ENCODE measurements around the gene CTTNBP2NL.
"Not testable (repeated sequence)": the region's sequence is repeated elsewhere in the genome, so short reads cannot be mapped to it uniquely, and the experiment has no call there.

CTTNBP2NL gene

GRCh38 chr1:112464501-112464900, 68.5 kb downstream of the CTTNBP2NL start:
- no peak for DNase-seq (ENCODE audit: low spot score)

GRCh38 chr1:112465122-112465521, 69.1 kb downstream of the CTTNBP2NL start:
- peak; percentile 69 for DNase-seq (ENCODE audit: low spot score)

GRCh38 chr1:112466078-112466660, 70.2 kb downstream of the CTTNBP2NL start:
- DNase-seq (ENCODE audit: low spot score): peak; percentile 95

GRCh38 chr1:112470324-112470723, 74.3 kb downstream of the CTTNBP2NL start:
- DNase-seq (ENCODE audit: low spot score): not testable (repeated sequence)

GRCh38 chr1:112470966-112471365, 75.0 kb downstream of the CTTNBP2NL start:
- no peak for DNase-seq (ENCODE audit: low spot score)

GRCh38 chr1:112472142-112472541, 76.1 kb downstream of the CTTNBP2NL start:
- no peak for DNase-seq (ENCODE audit: low spot score)

GRCh38 chr1:112477550-112477949, 81.5 kb downstream of the CTTNBP2NL start:
- no peak for DNase-seq (ENCODE audit: low spot score)

GRCh38 chr1:112478314-112478713, 82.3 kb downstream of the CTTNBP2NL start:
- DNase-seq (ENCODE audit: low spot score): no peak

GRCh38 chr1:112486063-112486462, 90.0 kb downstream of the CTTNBP2NL start:
- DNase-seq (ENCODE audit: low spot score): not testable (repeated sequence)

GRCh38 chr1:112487686-112488085, 91.7 kb downstream of the CTTNBP2NL start:
- not testable (repeated sequence) for DNase-seq (ENCODE audit: low spot score)

GRCh38 chr1:112488141-112488540, 92.1 kb downstream of the CTTNBP2NL start:
- no peak for DNase-seq (ENCODE audit: low spot score)

GRCh38 chr1:112492076-112492475, 96.1 kb downstream of the CTTNBP2NL start:
- DNase-seq (ENCODE audit: low spot score): no peak

GRCh38 chr1:112493351-112493750, 97.3 kb downstream of the CTTNBP2NL start:
- no peak for DNase-seq (ENCODE audit: low spot score)

GRCh38 chr1:112496290-112496689, 100.3 kb downstream of the CTTNBP2NL start:
- DNase-seq (ENCODE audit: low spot score): no peak

GRCh38 chr1:112501810-112502641, 106.0 kb downstream of the CTTNBP2NL start:
- DNase-seq (ENCODE audit: low spot score): peak; percentile 62

GRCh38 chr1:112502826-112503225, 106.8 kb downstream of the CTTNBP2NL start:
- no peak for DNase-seq (ENCODE audit: low spot score)

GRCh38 chr1:112504001-112504660, 108.1 kb downstream of the CTTNBP2NL start:
- DNase-seq (ENCODE audit: low spot score): no peak

- DNase-seq (ENCODE audit: low spot score): no peak
These were observed 108.8 kb downstream of the CTTNBP2NL start for GRCh38 chr1:112504661-112505399.

- DNase-seq (ENCODE audit: low spot score): no peak
These were observed 109.4 kb downstream of the CTTNBP2NL start for GRCh38 chr1:112505400-112505785.

- DNase-seq (ENCODE audit: low spot score): no peak
These were observed 109.9 kb downstream of the CTTNBP2NL start for GRCh38 chr1:112505878-112506277.

GRCh38 chr1:112506306-112506705, 110.3 kb downstream of the CTTNBP2NL start:
- no peak for DNase-seq (ENCODE audit: low spot score)

GRCh38 chr1:112506731-112507130, 110.7 kb downstream of the CTTNBP2NL start:
- DNase-seq (ENCODE audit: low spot score): no peak

Measured in pons (tissue), 1 donor.